22Rv1 (cell line): ENCODE data around the gene TAS2R60.

Source experiments
- CTCF ChIP-seq: fragments of 450-650 bp; IDR thresholded peaks from 2 replicates; pipeline ENCODE4 v1.5.1; 2017; ENCODE audit warnings: mild to moderate bottlenecking
- ZFX ChIP-seq: fragments of 450-650 bp; IDR thresholded peaks from 2 replicates; pipeline ENCODE4 v1.6.1; 2017; ENCODE audit warnings: antibody characterized with exemption, borderline replicate concordance

DNA sequence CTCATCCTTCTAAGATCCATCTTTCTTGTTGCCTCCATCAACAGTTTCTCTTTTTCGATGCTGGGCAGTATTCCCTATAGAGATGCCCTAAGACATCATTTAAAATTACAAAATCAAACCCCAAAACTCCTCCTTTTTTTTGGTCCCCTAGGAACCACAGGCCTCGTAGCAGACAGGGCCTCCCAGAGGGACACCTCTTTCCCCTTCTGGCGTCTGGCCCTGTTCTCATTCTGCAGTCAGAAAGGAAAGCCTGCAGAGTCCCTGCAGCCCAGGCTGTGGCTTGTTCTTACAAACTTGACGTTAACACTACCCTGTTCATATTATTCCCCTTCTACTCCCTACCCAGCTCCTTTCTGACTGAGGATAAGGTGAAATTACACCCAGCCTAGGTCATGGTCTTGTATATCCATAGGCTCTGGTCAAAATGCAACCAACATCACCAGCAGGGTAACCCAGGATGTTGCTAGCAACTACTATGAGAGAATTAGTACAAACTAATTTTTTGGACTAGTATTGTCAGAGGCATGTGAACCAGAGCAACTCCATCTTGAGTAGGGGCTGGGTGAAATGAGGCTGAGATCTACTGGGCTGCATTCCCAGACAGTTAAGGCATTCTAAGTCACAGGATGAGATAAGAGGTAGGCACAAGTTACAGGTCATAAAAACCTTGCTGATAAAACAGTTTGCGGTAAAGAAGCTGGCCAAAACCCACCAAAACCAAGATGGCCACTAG is 31.1 kb upstream of the TAS2R60 start:
- TF ChIP-seq CTCF (no peak), ZFX (no peak)
